Stimulated activated CD4-positive, alpha-beta T cell treated with anti-CD3 and anti-CD28 coated beads, Interleukin-4, amount 100 ng/mL, for 48 hours (primary cell): ENCODE data around the gene NIPSNAP2.
"Not testable (repeated sequence)": the region's sequence is repeated elsewhere in the genome, so short reads cannot be mapped to it uniquely, and the experiment has no call there.

ENCODE experiments used
- DNase-seq, 2 donors: peaks; one replicate each; pipeline ENCODE4 v3.0.0-alpha.2; 2020; ENCODE audit warnings: low read depth in 2 of 2

The NIPSNAP2 gene

GRCh38 chr7:55975988-55976633, 11.7 kb downstream of the NIPSNAP2 start:
- no peak for DNase-seq

DNA sequence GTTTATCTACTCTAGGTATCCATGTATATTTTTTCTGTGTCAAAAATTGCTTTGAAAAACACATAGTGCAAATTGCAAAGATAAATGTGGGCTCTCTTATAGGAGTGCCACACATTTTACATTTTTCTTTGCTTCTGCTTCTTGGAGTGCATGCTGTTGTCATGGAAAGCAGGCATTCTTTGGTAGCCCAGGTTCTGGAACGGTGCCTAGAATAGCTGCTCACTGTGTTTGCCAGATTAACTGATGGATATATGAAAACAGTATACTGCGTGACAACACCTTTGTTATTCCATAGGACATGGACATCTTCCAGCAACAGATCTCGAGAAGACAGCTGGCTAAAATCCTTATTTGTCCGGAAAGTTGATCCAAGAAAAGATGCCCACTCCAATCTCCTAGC, 13.4 kb downstream of the NIPSNAP2 start:
- no peak for DNase-seq

DNA sequence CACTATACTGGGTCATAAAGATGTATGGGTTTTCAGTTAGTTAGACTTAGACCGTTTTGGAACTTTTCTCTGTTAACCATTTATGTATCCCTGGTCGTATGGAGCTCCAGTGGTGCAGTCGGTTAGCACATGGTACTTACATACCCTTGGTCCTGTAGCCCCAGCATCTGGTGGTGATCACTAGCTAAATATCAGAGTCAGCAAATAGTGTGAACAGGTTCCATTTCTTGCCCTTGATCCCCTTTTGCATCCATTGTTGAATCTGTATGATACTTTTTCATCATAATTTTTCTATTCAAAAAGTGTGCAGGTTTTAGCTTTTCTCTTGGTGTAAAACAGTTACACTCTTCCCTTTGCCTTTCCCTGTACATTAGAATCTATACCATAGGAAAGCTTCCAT, 15.9 kb downstream of the NIPSNAP2 start:
- DNase-seq, result no peak

GRCh38 chr7:55983537-55983936, 19.2 kb downstream of the NIPSNAP2 start:
- DNase-seq, result no peak

- no peak for DNase-seq
These were observed 28.0 kb downstream of the NIPSNAP2 start for GRCh38 chr7:55992346-55992745.

DNA sequence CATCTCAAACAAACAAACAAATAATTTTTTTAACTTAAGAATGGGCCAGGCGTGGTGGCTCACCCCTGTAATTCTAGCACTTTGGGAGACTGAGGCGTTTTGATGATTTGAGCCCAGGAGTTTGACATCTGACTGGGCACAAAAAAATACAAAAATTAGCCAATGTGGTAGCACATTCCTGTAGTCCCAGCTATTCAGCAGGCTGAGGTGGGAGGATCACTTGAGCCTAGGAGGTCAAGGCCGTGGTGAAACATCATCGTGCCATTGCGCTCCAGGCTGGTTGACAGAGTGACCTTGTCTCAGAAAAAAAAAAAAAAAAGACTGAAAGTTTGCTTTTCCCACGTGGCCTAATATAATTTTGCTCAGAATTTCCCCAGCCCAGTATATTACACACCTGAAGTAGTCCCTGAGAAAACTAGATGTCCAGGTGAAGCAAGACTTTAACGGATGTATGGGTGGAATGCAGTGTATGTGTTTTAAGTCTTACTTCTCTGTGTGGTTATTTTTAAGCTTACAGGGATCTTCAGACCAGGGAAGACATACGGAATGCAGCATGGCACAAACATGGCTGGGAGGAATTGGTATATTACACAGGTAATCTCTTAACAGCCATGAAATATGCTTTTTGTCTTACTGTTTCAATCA, 32.6 kb downstream of the NIPSNAP2 start:
- DNase-seq, result no peak

DNA sequence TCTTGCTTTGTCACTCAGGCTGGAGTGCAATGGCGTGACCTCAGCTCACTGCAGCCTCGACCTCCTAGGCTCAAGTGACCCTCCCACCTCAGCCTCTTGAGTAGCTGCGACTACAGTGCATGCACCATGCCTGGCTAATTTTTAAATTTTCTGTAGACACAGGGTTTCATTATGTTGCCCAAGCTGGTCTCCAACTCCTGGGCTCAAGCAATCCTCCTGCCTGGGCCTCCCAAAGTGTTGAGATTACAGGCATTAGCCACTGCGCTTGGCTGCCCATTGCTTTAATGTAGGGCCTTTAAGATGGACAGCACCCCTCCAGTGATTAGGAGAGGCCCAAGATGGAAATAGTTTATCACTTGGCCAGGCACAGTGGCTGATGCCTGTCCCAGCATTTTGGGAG, 39.4 kb downstream of the NIPSNAP2 start:
- no peak for DNase-seq

DNA sequence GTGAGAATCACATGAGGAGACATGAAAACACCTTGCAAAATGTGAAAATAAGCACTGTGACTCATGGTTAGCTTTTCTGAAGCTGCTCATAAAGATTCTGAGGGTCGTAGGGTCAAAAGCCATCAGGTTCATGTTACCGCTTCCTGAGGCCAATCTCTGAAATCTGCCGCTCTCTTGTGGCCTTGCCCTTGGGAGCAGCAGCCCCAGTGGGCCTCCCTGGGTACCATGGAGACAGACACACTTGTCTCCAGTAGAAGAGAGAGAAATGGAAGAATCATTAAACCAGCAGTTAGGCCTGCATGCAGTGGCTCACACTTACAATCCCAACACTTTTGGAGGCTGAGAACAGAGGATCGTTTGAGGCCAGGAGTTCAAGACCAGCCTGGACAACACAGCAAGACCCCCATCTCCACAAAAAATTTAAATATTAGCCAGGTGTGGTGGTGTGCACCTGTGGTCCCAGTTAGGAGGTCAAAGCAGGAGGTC, 42.8 kb downstream of the NIPSNAP2 start:
- DNase-seq, result no peak

DNA sequence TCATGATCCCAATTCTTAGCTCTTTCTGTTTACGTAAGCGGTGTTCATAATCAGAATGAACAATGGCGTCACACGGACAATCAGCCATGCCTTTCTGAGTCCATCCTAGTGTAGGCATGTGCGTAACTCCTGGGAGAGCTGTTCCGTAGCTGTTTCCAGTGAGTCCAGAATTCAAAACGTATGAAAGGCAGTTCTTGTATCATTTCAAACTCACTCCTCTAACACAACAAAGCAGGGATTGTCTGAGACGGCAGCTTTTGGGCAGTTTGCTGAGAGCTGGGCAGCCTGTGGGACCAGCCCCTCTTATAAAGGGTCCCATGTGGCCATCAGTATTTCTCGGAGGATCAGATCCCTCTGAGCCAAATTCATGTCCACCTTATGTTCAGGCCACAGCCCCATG, 43.5 kb downstream of the NIPSNAP2 start:
- DNase-seq, result no peak

DNA sequence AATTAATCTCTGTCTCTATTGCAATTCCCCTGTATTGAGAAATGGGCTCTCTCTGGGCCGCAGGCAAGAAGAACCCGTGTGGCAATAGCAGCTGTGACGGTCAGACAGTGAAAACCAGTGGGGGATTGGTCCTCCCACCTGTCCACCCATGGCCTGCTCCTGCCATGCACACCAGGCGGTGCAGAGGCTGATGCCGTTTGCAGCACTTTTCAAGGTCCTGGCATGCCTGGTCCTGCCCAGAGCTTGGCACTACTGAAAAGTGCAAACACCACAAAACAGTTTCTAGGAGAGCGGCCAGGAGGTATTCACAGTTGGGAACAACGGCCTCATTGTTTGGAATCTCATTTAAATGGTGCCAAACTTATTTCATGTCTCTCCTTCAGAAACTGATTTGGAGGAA, 45.3 kb downstream of the NIPSNAP2 start:
- DNase-seq, result no peak

GRCh38 chr7:56017015-56017414, 52.6 kb downstream of the NIPSNAP2 start:
- DNase-seq, result not testable (repeated sequence)

DNA sequence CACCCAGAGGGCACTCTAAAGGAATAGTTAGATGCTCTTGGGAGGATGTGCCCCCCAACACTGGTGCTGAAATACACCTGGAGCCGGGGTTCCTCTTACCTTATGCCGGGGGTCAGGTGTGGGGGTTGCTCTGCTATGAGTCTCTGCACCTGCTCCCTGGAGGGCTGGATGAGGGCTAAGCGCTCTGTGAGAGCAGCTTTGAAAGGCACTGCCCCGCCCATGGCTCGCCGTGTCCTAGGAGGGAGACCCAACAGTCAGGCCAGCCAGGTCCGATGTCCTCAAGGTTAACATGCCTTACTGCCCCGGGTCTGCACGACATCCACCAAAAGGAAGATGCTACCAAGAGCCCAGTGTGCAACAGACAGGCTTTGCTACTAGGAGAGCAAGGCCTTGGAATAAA, 55.1 kb downstream of the NIPSNAP2 start:
- no peak for DNase-seq

DNA sequence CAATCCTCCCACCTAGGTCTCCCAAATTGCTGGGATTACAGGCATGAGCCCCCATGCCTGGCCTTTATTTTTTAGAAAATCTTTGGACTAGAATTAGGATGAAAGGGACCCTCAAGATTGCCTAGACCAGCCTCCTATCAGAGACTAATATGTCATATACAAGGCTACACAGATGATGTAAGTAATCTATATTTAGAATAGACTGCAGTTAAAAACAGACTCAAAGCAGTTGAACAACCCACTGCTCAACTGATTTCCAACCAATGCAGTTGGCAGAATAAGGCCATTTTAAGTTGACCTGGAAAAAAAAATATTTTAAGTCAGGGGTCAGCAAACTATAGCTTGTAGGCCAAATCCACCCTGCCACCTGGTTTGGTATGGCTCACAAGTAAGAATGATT, 59.1 kb downstream of the NIPSNAP2 start:
- no peak for DNase-seq

- no peak for DNase-seq
These were observed 62.2 kb downstream of the NIPSNAP2 start for GRCh38 chr7:56026538-56026937.

GRCh38 chr7:56028942-56029630, 64.7 kb downstream of the NIPSNAP2 start:
- DNase-seq, result no peak

GRCh38 chr7:56030340-56030739, 66.0 kb downstream of the NIPSNAP2 start:
- DNase-seq, result no peak

DNA sequence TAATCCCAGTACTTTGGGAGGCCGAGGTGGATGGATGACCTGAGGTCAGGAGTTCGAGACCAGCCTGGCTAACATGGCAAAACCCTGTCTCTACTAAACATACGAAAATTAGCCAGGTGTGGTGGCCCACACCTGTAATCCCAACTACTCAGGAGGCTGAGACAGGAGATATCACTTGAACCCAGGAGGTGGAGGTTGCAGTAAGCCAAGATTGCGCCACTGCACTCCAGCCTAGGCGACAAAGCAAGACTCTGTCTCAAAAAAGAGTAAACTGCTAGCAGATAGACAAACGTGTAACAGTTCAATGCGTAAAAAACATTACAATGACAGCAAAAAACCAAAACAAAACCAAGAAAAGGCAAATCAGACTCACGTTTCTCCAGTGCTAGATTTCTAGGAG, 67.2 kb downstream of the NIPSNAP2 start:
- not testable (repeated sequence) for DNase-seq

DNA sequence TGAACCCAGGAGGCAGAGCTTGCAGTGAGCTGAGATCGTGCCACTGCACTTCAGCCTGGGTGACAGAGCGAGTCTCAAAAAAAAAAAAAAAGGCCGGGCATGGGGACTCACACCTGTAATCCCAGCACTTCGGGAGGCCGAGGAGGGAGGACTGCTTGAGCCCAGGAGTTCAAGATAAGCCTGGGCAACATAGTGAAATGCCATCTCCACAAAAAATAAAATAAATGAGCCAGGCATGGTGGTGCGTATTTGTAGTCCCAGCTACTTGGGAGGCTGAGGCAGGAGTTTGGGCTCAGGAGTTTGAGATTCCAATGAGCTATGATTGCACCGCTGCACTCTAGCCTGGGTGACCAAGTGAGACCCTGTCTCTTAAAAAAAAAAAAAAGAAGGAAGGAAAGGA, 68.2 kb downstream of the NIPSNAP2 start:
- not testable (repeated sequence) for DNase-seq

DNA sequence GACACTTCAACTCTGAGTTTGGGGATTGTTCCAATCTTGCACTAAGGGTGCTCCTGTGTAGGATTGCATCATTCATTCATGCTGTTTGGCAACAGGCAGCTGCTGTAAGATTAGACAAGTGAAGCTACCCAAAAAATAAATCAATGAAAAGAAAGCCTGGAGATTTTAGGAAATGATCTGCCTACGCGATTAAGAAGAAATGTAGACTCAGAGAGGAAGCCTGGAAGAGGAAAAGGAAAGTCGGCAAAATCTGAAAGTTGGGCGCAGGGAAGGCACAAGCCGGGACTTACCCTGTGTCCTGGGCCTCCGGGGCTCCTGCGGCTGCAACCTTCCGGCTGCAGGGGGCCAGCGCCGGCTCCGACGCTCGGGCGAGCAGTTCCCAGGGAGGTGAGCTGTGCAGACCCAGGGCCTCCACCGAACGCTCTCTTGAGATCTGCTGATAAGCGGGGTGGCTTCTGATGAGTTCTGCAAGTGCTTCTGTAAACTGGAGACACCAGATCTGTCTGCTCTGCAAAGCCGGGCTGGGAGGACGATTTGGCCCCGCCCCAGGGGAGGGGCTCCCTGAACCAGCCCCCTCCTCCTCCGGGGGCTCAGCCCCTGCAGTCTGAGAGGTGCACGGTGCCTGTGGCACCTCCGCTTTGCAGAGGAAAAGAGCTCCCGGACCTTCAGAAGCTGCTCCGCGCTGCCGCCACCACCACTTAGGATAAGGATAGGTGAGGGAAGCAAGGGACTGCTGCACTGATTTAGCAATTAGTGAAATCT, 69.5 kb downstream of the NIPSNAP2 start:
- DNase-seq, result peak; percentile 51 to 55

GRCh38 chr7:56040730-56041129, 76.3 kb downstream of the NIPSNAP2 start:
- DNase-seq, result no peak

- DNase-seq, result not testable (repeated sequence)
These were observed 81.4 kb downstream of the NIPSNAP2 start for GRCh38 chr7:56045758-56046157.

GRCh38 chr7:56046721-56047445, 82.5 kb downstream of the NIPSNAP2 start:
- DNase-seq, result no peak
